Measurements from ENCODE around the gene USP35.

DNA sequence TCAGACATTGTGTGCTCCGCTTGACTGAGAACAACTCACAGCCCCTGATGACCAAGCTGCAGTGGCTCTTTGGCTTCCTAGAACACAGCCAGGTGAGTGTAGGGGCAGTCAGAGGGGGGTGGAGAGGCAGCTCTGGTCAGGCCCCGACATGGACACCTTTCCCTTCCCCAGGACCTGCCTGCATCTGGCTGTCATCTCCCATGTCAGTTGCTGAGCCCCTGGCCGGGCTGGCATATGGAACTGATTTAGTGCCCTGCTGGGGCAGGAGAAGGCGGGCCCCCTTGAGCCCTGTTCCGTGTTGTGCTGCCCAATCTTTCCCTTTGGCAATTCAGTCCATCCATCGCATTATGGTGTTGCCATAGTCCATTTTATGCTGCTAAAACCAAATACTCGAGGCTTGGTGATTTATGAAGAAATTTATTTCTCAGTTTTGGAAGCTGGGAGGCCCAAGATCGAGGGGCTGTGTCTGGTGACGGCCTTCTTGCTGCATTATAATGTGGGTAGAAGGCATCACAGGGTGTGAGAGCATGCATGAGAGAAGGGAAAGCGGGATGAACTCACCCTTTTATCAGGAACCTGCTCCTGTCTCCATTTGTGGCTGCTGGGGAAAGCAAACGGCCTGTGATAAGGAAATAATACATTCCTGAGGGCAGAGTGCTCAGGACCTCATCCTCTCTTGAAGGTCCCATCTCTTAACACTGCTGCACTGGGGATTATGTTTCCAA, 19.0 kb downstream of the USP35 start:
- TF ChIP-seq, protein P1, sequence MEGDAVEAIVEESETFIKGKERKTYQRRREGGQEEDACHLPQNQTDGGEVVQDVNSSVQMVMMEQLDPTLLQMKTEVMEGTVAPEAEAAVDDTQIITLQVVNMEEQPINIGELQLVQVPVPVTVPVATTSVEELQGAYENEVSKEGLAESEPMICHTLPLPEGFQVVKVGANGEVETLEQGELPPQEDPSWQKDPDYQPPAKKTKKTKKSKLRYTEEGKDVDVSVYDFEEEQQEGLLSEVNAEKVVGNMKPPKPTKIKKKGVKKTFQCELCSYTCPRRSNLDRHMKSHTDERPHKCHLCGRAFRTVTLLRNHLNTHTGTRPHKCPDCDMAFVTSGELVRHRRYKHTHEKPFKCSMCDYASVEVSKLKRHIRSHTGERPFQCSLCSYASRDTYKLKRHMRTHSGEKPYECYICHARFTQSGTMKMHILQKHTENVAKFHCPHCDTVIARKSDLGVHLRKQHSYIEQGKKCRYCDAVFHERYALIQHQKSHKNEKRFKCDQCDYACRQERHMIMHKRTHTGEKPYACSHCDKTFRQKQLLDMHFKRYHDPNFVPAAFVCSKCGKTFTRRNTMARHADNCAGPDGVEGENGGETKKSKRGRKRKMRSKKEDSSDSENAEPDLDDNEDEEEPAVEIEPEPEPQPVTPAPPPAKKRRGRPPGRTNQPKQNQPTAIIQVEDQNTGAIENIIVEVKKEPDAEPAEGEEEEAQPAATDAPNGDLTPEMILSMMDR (IDR thresholded peaks at IDR 0.05; ENCODE audit: low read length): no peak
- TF ChIP-seq EZH2phosphoT487 (IDR thresholded peaks at IDR 0.05; ENCODE audit: low read length): no peak
